ENCODE data around the gene ARL3. TPM values are rescaled to one million over a fixed set of nuclear protein-coding genes. Genes with fewer than 3 reads are reported as not detected.

Gene ARL3
- total RNA-seq, 2 experiments from 2014 or later = 3.9 TPM

DNA sequence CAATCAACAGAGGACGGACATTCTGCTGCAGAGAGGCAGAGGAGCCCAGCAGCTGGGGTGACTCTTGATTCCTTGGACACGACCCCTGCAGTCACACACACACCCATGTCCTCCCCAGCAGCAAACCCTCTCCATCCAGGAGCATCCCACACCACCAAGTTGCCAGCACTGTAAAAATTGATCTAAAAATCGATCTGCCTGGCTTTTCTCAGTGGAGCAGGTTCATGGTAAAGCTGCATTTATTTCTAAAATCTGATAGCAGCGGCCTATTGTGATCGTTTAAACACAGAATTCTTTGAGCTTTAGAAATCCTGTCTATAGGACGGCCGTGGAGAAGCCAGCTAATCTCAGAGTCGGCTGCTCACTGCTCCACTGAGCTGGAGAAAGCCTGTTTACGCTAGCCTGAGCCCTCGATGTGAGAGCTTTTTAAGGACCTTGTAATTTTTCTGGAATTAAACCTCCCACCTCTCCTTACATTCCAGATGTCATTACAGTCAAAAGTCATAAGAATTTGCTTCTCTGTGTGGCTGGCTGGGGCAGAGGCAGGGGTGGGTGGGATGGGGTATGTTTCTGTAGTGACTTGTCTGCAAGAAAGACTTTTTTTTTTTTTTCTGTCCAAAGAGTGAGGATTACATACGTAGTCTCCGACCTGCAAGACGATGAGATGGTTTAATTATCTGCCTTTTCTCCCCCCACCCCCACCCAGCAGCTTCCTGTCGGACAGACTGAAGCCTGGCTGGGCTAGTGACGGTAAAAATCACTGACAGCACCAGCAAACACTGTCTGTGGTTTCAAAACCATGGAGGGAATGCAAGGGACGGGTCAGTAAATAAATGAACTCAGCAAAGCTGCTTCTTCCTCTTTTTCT lies 38.3 kb downstream of the ARL3 start:
- Mint-ChIP-seq H3K4me3 (no peak overlapping the region), H3K9me3 (no peaks in the 10 kb centered on the region), H3K27ac (no peak overlapping the region), H3K27me3 (ENCODE audit: low read depth) (no peaks in the 10 kb centered on the region), H3K4me1 (ENCODE audit: low read depth) (peaks cover 35% of the 10 kb centered on the region), H3K36me3 (ENCODE audit: low read depth) (no peaks in the 10 kb centered on the region)
- intact Hi-C loops (cut with micrococcal nuclease) = loop anchor here (2.0 kb wide), 2 partner anchors 15 to 39 kb away; partner anchors contain the start of genes ARL3 and SFXN2
- no peak for DNase-seq
- CTCF ChIA-PET = interaction anchor here (0.6 to 5.7 kb wide), 9 partner anchors 10 to 445 kb away, joined by 3 to 38 read pairs (median 6); partner anchors contain the start of genes ARL3 and SFXN2

GRCh38 chr10:102675011-102675665 lies 39.1 kb downstream of the ARL3 start:
- no peak overlapping the region for H3K4me3 Mint-ChIP-seq
- peaks cover 35% of the 10 kb centered on the region for H3K4me1 Mint-ChIP-seq (ENCODE audit: low read depth)
- CTCF ChIA-PET = interaction anchor here (1.2 to 5.7 kb wide), 8 partner anchors 9 to 445 kb away, joined by 3 to 38 read pairs (median 6); partner anchors contain the start of genes ARL3 and SFXN2
- H3K27ac Mint-ChIP-seq = no peak overlapping the region
- H3K9me3 Mint-ChIP-seq = no peaks in the 10 kb centered on the region
- no peaks in the 10 kb centered on the region for H3K36me3 Mint-ChIP-seq (ENCODE audit: low read depth)
- H3K27me3 Mint-ChIP-seq (ENCODE audit: low read depth) = no peaks in the 10 kb centered on the region
- peak; percentile 33 for DNase-seq
- intact Hi-C loops (cut with micrococcal nuclease) = loop anchor here (2.0 kb wide), 2 partner anchors 14 to 40 kb away; partner anchors contain the start of genes ARL3 and SFXN2

- peaks cover 35% of the 10 kb centered on the region for H3K4me1 Mint-ChIP-seq (ENCODE audit: low read depth)
Measured at GRCh38 chr10:102674566-102674965, 39.6 kb downstream of the ARL3 start.

DNA sequence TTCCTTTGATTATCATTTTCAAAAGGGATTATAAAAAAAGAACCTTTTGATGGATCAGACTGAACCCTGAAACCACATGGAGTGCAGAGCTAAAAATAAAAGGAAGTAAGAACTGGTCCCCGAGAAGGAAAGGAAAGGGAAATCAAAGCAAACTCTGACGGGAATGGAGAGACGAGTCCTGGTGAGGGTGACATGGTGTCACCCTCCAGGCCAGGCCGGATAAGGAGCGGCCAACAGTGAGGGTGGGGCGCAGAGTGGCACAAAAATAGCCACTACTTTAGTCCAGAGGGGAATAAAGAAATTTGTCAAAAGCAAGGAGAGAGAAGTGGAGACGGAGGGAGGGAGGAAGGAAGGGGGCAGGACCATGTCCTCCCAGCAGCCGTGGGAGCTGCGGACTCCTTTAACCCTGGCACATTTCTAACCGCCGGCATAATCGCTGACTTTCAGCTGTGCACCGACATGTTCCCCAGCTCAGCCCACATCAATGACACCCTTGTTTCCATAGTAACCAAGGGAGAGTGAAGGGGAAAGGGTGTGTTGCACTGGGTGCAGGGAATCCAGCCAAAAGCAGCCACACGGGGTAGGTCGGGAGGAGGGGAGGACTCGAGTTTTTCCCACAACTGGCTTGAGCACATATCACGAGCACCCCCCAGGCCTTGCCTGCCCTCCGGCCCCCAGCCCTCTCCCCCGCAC lies 40.2 kb downstream of the ARL3 start:
- Mint-ChIP-seq H3K27ac (peak overlapping the region; percentile 64), H3K4me3 (peak overlapping the region; percentile 81), H3K4me1 (ENCODE audit: low read depth) (peaks cover 35% of the 10 kb centered on the region), H3K9me3 (no peaks in the 10 kb centered on the region), H3K36me3 (ENCODE audit: low read depth) (no peaks in the 10 kb centered on the region), H3K27me3 (ENCODE audit: low read depth) (no peaks in the 10 kb centered on the region)
- intact Hi-C loops (cut with micrococcal nuclease) = loop anchor here (1.0 to 2.0 kb wide), 4 partner anchors 13 to 171 kb away; partner anchors contain the start of genes ARL3, SFXN2 and SUFU
- CTCF ChIA-PET = interaction anchor here (1.2 to 5.7 kb wide), 6 partner anchors 10 to 169 kb away, joined by 3 to 38 read pairs (median 6); partner anchors contain the start of genes ARL3, SFXN2 and SUFU
- DNase-seq = peak; percentile 80

More at GRCh38 chr10:102674566-102674965, 39.6 kb downstream of the ARL3 start:
- DNase-seq = no peak
- no peaks in the 10 kb centered on the region for H3K36me3 Mint-ChIP-seq (ENCODE audit: low read depth)
- H3K27me3 Mint-ChIP-seq (ENCODE audit: low read depth) = no peaks in the 10 kb centered on the region
- no peak overlapping the region for H3K27ac Mint-ChIP-seq
- no peaks in the 10 kb centered on the region for H3K9me3 Mint-ChIP-seq
- intact Hi-C loops (cut with micrococcal nuclease) = loop anchor here (1.0 to 2.0 kb wide), 4 partner anchors 14 to 171 kb away; partner anchors contain the start of genes ARL3, SFXN2 and SUFU
- CTCF ChIA-PET = interaction anchor here (1.2 to 5.7 kb wide), 7 partner anchors 11 to 444 kb away, joined by 3 to 38 read pairs (median 6); partner anchors contain the start of genes ARL3 and SFXN2
- no peak overlapping the region for H3K4me3 Mint-ChIP-seq

GRCh38 chr10:102673236-102673818 lies 40.9 kb downstream of the ARL3 start:
- Mint-ChIP-seq H3K27me3 (ENCODE audit: low read depth) (no peaks in the 10 kb centered on the region), H3K36me3 (ENCODE audit: low read depth) (no peaks in the 10 kb centered on the region), H3K9me3 (no peaks in the 10 kb centered on the region), H3K27ac (no peak overlapping the region), H3K4me1 (ENCODE audit: low read depth) (peaks cover 37% of the 10 kb centered on the region), H3K4me3 (peak overlapping the region; percentile 81)
- no peak for DNase-seq
- CTCF ChIA-PET = interaction anchor here (1.2 to 5.7 kb wide), 6 partner anchors 9 to 169 kb away, joined by 3 to 38 read pairs (median 6); partner anchors contain the start of genes ARL3, SFXN2 and SUFU
- intact Hi-C loops (cut with micrococcal nuclease) = no loop called here

DNA sequence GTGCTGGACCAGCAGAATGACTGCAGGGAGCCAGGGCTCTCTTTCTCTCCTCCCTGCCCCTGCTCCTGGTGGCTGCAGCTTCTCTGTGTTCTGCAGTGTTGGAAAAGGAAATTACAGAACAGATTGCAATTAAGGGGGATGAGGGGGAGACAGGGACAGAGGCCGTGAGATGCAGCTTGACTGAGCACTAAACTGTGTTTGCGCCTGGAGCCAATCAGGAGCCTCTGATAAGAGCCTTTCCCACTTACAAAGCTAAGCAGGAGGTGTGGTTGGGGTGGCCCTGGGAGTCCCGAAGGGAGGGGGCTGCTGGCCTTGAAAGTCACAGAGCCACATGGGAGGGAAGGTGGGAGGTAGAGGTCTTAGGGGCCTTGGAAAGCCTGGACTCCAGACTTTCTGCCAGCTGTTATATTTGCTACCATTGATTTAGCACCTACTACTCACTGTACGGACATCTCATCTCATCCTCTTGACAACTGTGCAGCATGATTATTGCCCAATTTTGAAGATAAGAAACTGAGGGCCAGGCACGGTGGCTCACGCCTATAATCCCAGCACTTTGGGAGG lies 43.2 kb downstream of the ARL3 start:
- no peaks in the 10 kb centered on the region for H3K36me3 Mint-ChIP-seq (ENCODE audit: low read depth)
- H3K4me1 Mint-ChIP-seq (ENCODE audit: low read depth) = peaks cover 39% of the 10 kb centered on the region

GRCh38 chr10:102670065-102670670 lies 44.0 kb downstream of the ARL3 start:
- DNase-seq = no peak
- Mint-ChIP-seq H3K36me3 (ENCODE audit: low read depth) (no peaks in the 10 kb centered on the region), H3K4me3 (no peak overlapping the region), H3K27me3 (ENCODE audit: low read depth) (no peaks in the 10 kb centered on the region), H3K9me3 (no peaks in the 10 kb centered on the region), H3K27ac (no peak overlapping the region), H3K4me1 (ENCODE audit: low read depth) (peaks cover 32% of the 10 kb centered on the region)
- intact Hi-C loops (cut with micrococcal nuclease) = loop anchor here (2.0 kb wide), 1 partner anchor 57 kb away; no protein-coding TSS in a partner anchor
- CTCF ChIA-PET = interaction anchor here (0.6 to 3.4 kb wide), 6 partner anchors 10 to 403 kb away, joined by 3 to 13 read pairs (median 4); partner anchors contain the start of genes ARL3 and TRIM8

More for the DNA sequence above, 43.2 kb downstream of the ARL3 start:
- Mint-ChIP-seq H3K9me3 (no peaks in the 10 kb centered on the region), H3K27ac (no peak overlapping the region), H3K27me3 (ENCODE audit: low read depth) (no peaks in the 10 kb centered on the region), H3K4me3 (no peak overlapping the region)
- DNase-seq = no peak
- CTCF ChIA-PET = interaction anchor here (0.6 to 3.4 kb wide), 4 partner anchors 11 to 404 kb away, joined by 3 to 13 read pairs (median 4); partner anchors contain the start of gene ARL3
- intact Hi-C loops (cut with micrococcal nuclease) = loop anchor here (2.0 kb wide), 1 partner anchor 58 kb away; no protein-coding TSS in a partner anchor

- Mint-ChIP-seq H3K27ac (no peak overlapping the region), H3K4me1 (ENCODE audit: low read depth) (peaks cover 24% of the 10 kb centered on the region), H3K4me3 (no peak overlapping the region), H3K9me3 (no peaks in the 10 kb centered on the region), H3K36me3 (ENCODE audit: low read depth) (no peaks in the 10 kb centered on the region), H3K27me3 (ENCODE audit: low read depth) (no peaks in the 10 kb centered on the region)
- CTCF ChIA-PET = interaction anchor here (1.1 to 3.4 kb wide), 6 partner anchors 10 to 44 kb away, joined by 3 to 13 read pairs (median 4); partner anchors contain the start of genes ARL3 and TRIM8
- no peak for DNase-seq
- intact Hi-C loops (cut with micrococcal nuclease) = loop anchor here (2.0 kb wide), 1 partner anchor 57 kb away; no protein-coding TSS in a partner anchor
Measured at GRCh38 chr10:102669206-102670064, 44.8 kb downstream of the ARL3 start.

- Mint-ChIP-seq H3K9me3 (no peaks in the 10 kb centered on the region), H3K36me3 (ENCODE audit: low read depth) (no peaks in the 10 kb centered on the region), H3K27me3 (ENCODE audit: low read depth) (no peaks in the 10 kb centered on the region), H3K27ac (no peak overlapping the region), H3K4me1 (ENCODE audit: low read depth) (peaks cover 15% of the 10 kb centered on the region), H3K4me3 (no peak overlapping the region)
- DNase-seq = no peak
- intact Hi-C loops (cut with micrococcal nuclease) = no loop called here
- CTCF ChIA-PET = interaction anchor here (1.1 to 3.4 kb wide), 2 partner anchors 9 to 15 kb away, joined by 4 to 13 read pairs; no protein-coding TSS in a partner anchor
Measured at GRCh38 chr10:102668326-102669107, 45.7 kb downstream of the ARL3 start.
